Naive thymus-derived CD8-positive, alpha-beta T cell (primary cell): ENCODE measurements around the gene SCEL. TPM values are rescaled to one million over a fixed set of nuclear protein-coding genes. Genes with fewer than 3 reads are reported as not detected.
"Not testable (repeated sequence)": the region's sequence is repeated elsewhere in the genome, so short reads cannot be mapped to it uniquely, and the experiment has no call there.

Experiments used
- ATAC-seq, 2 donors: fragments of 150-1000 bp; cut with Tn5 transposase in 1 of 2; sonication (Bioruptor Pico), chemical (Tn5 transposase) in 1 of 2; 1 replicate in 1 of 2; 2 replicates in 1 of 2; pipeline ENCODE4 v1.10.0; 2021; ENCODE audit warnings: mild to moderate bottlenecking in 2 of 2, moderate library complexity in 2 of 2
- POLR2A ChIA-PET: fragments of 350-600 bp; sonication (Branson Sonifier 250); formaldehyde crosslinking; loops from one replicate; lab custom pipeline; 2021; ENCODE audit warnings: antibody characterized with exemption; lab: Charles Lee
- DNase-seq, 10 donors: peaks; one replicate each; pipeline versions ENCODE4 v3.0.0 to v3.0.0-alpha.2; 2020 to 2022
- H3K27ac Mint-ChIP-seq, 10 donors: one replicate each; pipeline ENCODE4 v1.8.0; 2020 to 2022; ENCODE audit warnings: mild to moderate bottlenecking in 10 of 10, mixed read lengths in 10 of 10, moderate library complexity in 4 of 10, inconsistent platforms in 1 of 10
- H3K27me3 Mint-ChIP-seq, 5 donors: one replicate each; pipeline ENCODE4 v1.8.0; 2021 to 2022; ENCODE audit warnings: mixed read lengths in 5 of 5
- H3K36me3 Mint-ChIP-seq, 3 donors: one replicate each; pipeline ENCODE4 v1.8.0; 2020 to 2022; ENCODE audit warnings: mixed read lengths in 3 of 3, mild to moderate bottlenecking in 2 of 3, inconsistent platforms in 1 of 3
- H3K4me1 Mint-ChIP-seq, 4 donors: one replicate each; pipeline ENCODE4 v1.8.0; 2021 to 2022; ENCODE audit warnings: mixed read lengths in 4 of 4
- H3K4me3 Mint-ChIP-seq, 10 donors: one replicate each; pipeline ENCODE4 v1.8.0; 2020 to 2022; ENCODE audit warnings: mild to moderate bottlenecking in 10 of 10, mixed read lengths in 10 of 10, moderate library complexity in 6 of 10, inconsistent platforms in 1 of 10
- H3K9me3 Mint-ChIP-seq, 9 donors: one replicate each; pipeline ENCODE4 v1.8.0; 2020 to 2022; ENCODE audit warnings: mixed read lengths in 9 of 9, mild to moderate bottlenecking in 3 of 9, inconsistent platforms in 1 of 9, moderate library complexity in 1 of 9
- polyA plus RNA-seq, 3 donors: library from polyadenylated mRNA; unstranded; fragments of 300-500 nt; fragmentation: Illumina TruSeq; gene quantifications; one replicate each; pipeline ENCODE4 v1.2.3, GENCODE V29; 2021
- total RNA-seq, 8 experiments: library from RNA in 2 of 8; stranded (reverse) in 2 of 8; gene quantifications; one replicate each; pipeline ENCODE4 v1.2.3 and lab custom pipeline; 2021 to 2026

SCEL gene
- total and polyA plus RNA-seq, 5 experiments from 2014 or later, result not detected

GRCh38 chr13:77511552-77511951 is 24.0 kb upstream of the SCEL start:
- H3K27me3 Mint-ChIP-seq, result no peaks in the 10 kb centered on the region
- ATAC-seq, result no peak
- no peaks in the 10 kb centered on the region for H3K9me3 Mint-ChIP-seq
- no peak for DNase-seq
- H3K4me1 Mint-ChIP-seq, result peaks cover 0 to 21% (median 9%) of the 10 kb centered on the region in 4 donors
- H3K4me3 Mint-ChIP-seq, result no peak overlapping the region
- no peak overlapping the region for H3K27ac Mint-ChIP-seq
- no peaks in the 10 kb centered on the region for H3K36me3 Mint-ChIP-seq
- POLR2A ChIA-PET, result no interaction called here

GRCh38 chr13:77513719-77514335 is 21.7 kb upstream of the SCEL start:
- Mint-ChIP-seq H3K36me3 (no peaks in the 10 kb centered on the region), H3K4me3 (no peak overlapping the region), H3K9me3 (no peaks in the 10 kb centered on the region), H3K27ac (no peak overlapping the region), H3K4me1 (peaks cover 0 to 20% (median 9%) of the 10 kb centered on the region in 4 donors), H3K27me3 (no peaks in the 10 kb centered on the region)
- ATAC-seq (no peak), DNase-seq (no peak)
- POLR2A ChIA-PET, result no interaction called here

GRCh38 chr13:77514336-77514726 is 21.2 kb upstream of the SCEL start:
- POLR2A ChIA-PET, result no interaction called here
- Mint-ChIP-seq H3K36me3 (no peaks in the 10 kb centered on the region), H3K27ac (no peak overlapping the region), H3K4me1 (peaks cover 0 to 15% (median 5%) of the 10 kb centered on the region in 4 donors), H3K27me3 (no peaks in the 10 kb centered on the region), H3K9me3 (no peaks in the 10 kb centered on the region), H3K4me3 (no peak overlapping the region)
- no peak for ATAC-seq
- no peak for DNase-seq

- ATAC-seq, result no peak
- H3K4me1 Mint-ChIP-seq, result peaks cover 0 to 11% (median 2%) of the 10 kb centered on the region in 4 donors
- POLR2A ChIA-PET, result no interaction called here
Observed at GRCh38 chr13:77515785-77516184, 19.7 kb upstream of the SCEL start.

GRCh38 chr13:77516342-77516789 is 19.1 kb upstream of the SCEL start:
- H3K36me3 Mint-ChIP-seq, result no peaks in the 10 kb centered on the region
- H3K4me1 Mint-ChIP-seq, result peaks cover 0 to 11% (median 2%) of the 10 kb centered on the region in 4 donors
- POLR2A ChIA-PET, result no interaction called here
- no peak overlapping the region for H3K27ac Mint-ChIP-seq
- H3K27me3 Mint-ChIP-seq, result peaks cover 0 to 3% (median 0%) of the 10 kb centered on the region in 5 donors
- H3K4me3 Mint-ChIP-seq, result no peak overlapping the region
- no peaks in the 10 kb centered on the region for H3K9me3 Mint-ChIP-seq
- DNase-seq (no peak), ATAC-seq (no peak)

More at GRCh38 chr13:77515785-77516184, 19.7 kb upstream of the SCEL start:
- no peak overlapping the region for H3K27ac Mint-ChIP-seq
- no peak for DNase-seq
- H3K36me3 Mint-ChIP-seq, result no peaks in the 10 kb centered on the region
- H3K4me3 Mint-ChIP-seq, result no peak overlapping the region
- peaks cover 0 to 2% (median 0%) of the 10 kb centered on the region in 5 donors for H3K27me3 Mint-ChIP-seq
- H3K9me3 Mint-ChIP-seq, result no peaks in the 10 kb centered on the region

- Mint-ChIP-seq H3K36me3 (no peaks in the 10 kb centered on the region), H3K9me3 (no peaks in the 10 kb centered on the region), H3K27ac (no peak overlapping the region), H3K4me1 (peaks cover 0 to 11% (median 2%) of the 10 kb centered on the region in 4 donors), H3K27me3 (peaks cover 0 to 4% (median 1%) of the 10 kb centered on the region in 5 donors), H3K4me3 (no peak overlapping the region)
- no peak for ATAC-seq
- POLR2A ChIA-PET, result no interaction called here
- no peak for DNase-seq
Observed at GRCh38 chr13:77518266-77518665, 17.2 kb upstream of the SCEL start.

GRCh38 chr13:77519396-77519795 is 16.1 kb upstream of the SCEL start:
- DNase-seq, H3K4me3 Mint-ChIP-seq, POLR2A ChIA-PET, H3K27me3 Mint-ChIP-seq, H3K9me3 Mint-ChIP-seq, H3K4me1 Mint-ChIP-seq, ATAC-seq, H3K27ac Mint-ChIP-seq, H3K36me3 Mint-ChIP-seq: not testable (repeated sequence)

- no peak overlapping the region for H3K4me3 Mint-ChIP-seq
- peaks cover 0 to 5% (median 2%) of the 10 kb centered on the region in 5 donors for H3K27me3 Mint-ChIP-seq
- H3K27ac Mint-ChIP-seq, result no peak overlapping the region
- H3K9me3 Mint-ChIP-seq, result no peaks in the 10 kb centered on the region
- H3K4me1 Mint-ChIP-seq, result no peaks in the 10 kb centered on the region
- DNase-seq (no peak), ATAC-seq (no peak)
- no peaks in the 10 kb centered on the region for H3K36me3 Mint-ChIP-seq
- POLR2A ChIA-PET, result no interaction called here
Observed at GRCh38 chr13:77519808-77520207, 15.7 kb upstream of the SCEL start.

GRCh38 chr13:77521194-77521593 is 14.3 kb upstream of the SCEL start:
- Mint-ChIP-seq H3K4me1 (no peaks in the 10 kb centered on the region), H3K27ac (no peak overlapping the region), H3K9me3 (no peaks in the 10 kb centered on the region), H3K36me3 (no peaks in the 10 kb centered on the region), H3K4me3 (no peak overlapping the region), H3K27me3 (peaks cover 0 to 8% (median 2%) of the 10 kb centered on the region in 5 donors)
- DNase-seq, result no peak
- ATAC-seq, result no peak
- POLR2A ChIA-PET, result no interaction called here

GRCh38 chr13:77521595-77522367 is 13.7 kb upstream of the SCEL start:
- no peaks in the 10 kb centered on the region for H3K9me3 Mint-ChIP-seq
- no peaks in the 10 kb centered on the region for H3K4me1 Mint-ChIP-seq
- no peaks in the 10 kb centered on the region for H3K36me3 Mint-ChIP-seq
- ATAC-seq (no peak), DNase-seq (no peak)
- POLR2A ChIA-PET, result no interaction called here
- H3K27ac Mint-ChIP-seq, result no peak overlapping the region
- no peak overlapping the region for H3K4me3 Mint-ChIP-seq
- peaks cover 0 to 8% (median 2%) of the 10 kb centered on the region in 5 donors for H3K27me3 Mint-ChIP-seq

- H3K27ac Mint-ChIP-seq, result no peak overlapping the region
- H3K36me3 Mint-ChIP-seq, result no peaks in the 10 kb centered on the region
- H3K4me3 Mint-ChIP-seq, result no peak overlapping the region
- POLR2A ChIA-PET, result no interaction called here
- H3K27me3 Mint-ChIP-seq, result peaks cover 0 to 8% (median 2%) of the 10 kb centered on the region in 5 donors
- DNase-seq, result no peak
- ATAC-seq, result no peak
- H3K9me3 Mint-ChIP-seq, result no peaks in the 10 kb centered on the region
- H3K4me1 Mint-ChIP-seq, result no peaks in the 10 kb centered on the region
Observed at GRCh38 chr13:77522444-77522843, 13.1 kb upstream of the SCEL start.

GRCh38 chr13:77523386-77523785 is 12.1 kb upstream of the SCEL start:
- H3K36me3 Mint-ChIP-seq, result no peaks in the 10 kb centered on the region

More at GRCh38 chr13:77523386-77523785, 12.1 kb upstream of the SCEL start:
- no peak for DNase-seq
- POLR2A ChIA-PET, result no interaction called here
- Mint-ChIP-seq H3K27ac (no peak overlapping the region), H3K4me3 (no peak overlapping the region), H3K27me3 (peaks cover 0 to 8% (median 2%) of the 10 kb centered on the region in 5 donors), H3K9me3 (no peaks in the 10 kb centered on the region), H3K4me1 (no peaks in the 10 kb centered on the region)
- ATAC-seq, result no peak
